GM13976 (cell line): Measurements from ENCODE around the gene KCNJ6.

Experiments used
- DNase-seq: peaks from one replicate; pipeline ENCODE4 v3.0.0; 2012; ENCODE audit warnings: low spot score
- in situ Hi-C: fragments of 300-500 bp; cut with MboI; formaldehyde crosslinking; loops from one replicate; pipeline ENCODE4 v1.12.0; 2022; ENCODE audit warnings: low sequenced_read_pairs, mixed read lengths, inconsistent platforms; ENCODE audit not compliant: unreplicated experiment
- TF ChIP-seq, protein P1 (sequence below): IDR thresholded peaks from 2 replicates; pipeline ENCODE4 v1.5.1; 2012; ENCODE audit warnings: borderline replicate concordance, mild to moderate bottlenecking; ENCODE audit not compliant: insufficient read depth; ENCODE audit errors: extremely low read depth, missing control alignments, control extremely low read depth

The KCNJ6 gene

DNA sequence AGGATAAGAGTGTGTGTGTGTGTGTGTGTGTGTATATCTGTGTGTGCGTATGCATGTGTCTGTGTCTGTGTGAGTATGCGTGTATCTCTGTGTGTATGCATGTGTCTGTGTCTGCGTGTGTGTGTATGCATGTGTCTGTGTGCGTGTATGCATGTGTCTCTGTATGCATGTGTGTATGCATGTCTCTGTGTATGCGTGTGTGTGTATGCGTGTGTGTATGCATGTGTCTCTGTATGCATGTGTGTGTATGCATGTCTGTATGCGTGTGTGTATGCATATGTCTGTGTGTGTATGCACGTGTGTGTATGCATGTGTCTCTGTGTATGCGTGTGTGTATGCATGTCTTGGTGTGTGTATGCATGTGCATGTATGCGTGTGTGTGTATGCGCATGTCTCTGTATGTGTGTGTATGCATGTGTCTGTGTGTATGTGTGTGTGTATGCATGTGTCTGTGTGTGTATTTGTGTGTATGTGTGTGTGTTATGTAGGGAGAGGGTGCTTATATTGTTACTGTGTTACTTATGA is 301.8 kb downstream of the KCNJ6 start:
- in situ Hi-C loops, result no loop called here
- no peak for DNase-seq
- TF ChIP-seq, protein P1, sequence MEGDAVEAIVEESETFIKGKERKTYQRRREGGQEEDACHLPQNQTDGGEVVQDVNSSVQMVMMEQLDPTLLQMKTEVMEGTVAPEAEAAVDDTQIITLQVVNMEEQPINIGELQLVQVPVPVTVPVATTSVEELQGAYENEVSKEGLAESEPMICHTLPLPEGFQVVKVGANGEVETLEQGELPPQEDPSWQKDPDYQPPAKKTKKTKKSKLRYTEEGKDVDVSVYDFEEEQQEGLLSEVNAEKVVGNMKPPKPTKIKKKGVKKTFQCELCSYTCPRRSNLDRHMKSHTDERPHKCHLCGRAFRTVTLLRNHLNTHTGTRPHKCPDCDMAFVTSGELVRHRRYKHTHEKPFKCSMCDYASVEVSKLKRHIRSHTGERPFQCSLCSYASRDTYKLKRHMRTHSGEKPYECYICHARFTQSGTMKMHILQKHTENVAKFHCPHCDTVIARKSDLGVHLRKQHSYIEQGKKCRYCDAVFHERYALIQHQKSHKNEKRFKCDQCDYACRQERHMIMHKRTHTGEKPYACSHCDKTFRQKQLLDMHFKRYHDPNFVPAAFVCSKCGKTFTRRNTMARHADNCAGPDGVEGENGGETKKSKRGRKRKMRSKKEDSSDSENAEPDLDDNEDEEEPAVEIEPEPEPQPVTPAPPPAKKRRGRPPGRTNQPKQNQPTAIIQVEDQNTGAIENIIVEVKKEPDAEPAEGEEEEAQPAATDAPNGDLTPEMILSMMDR, result no peak

DNA sequence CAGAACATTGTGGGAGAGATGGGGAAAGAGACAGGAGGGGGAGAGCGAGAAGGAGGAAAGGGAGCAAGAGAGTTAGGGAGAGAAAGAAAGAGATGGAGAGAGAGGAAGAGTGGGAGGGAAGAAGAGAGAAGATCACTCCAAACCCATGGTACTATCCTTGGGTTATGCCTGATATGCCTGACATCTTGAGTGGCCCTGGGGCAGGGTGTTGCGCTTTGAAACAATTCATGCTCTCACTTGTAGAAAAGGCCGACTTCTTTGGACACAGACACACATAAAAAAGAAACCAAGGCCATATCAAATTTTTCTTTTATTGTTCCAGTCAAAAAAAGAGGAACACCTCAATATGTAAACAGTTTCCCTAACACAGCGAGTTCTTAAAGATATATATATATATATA is 309.2 kb downstream of the KCNJ6 start:
- TF ChIP-seq, protein P1, result no peak
- DNase-seq, result no peak
- in situ Hi-C loops, result no loop called here

DNA sequence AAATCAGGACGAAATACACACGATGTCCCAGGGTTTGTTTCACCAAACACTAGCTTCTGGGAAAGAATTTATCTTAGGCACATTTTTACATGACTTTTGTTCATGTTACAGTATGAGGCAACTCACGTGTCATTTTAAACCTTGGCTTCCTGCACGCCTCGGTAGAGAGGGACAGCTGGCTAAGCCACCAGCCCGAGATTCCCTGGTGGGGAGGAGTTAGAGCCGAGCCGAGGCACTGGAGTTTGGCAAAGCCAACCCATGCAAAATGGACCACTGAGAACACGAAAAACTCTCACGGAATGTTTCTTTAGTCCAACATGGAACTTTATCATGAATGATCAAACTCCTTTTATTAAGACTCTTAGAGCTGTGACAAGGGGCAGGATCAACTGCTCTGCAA is 309.7 kb downstream of the KCNJ6 start:
- TF ChIP-seq, protein P1, result no peak
- in situ Hi-C loops, result no loop called here
- DNase-seq, result no peak

DNA sequence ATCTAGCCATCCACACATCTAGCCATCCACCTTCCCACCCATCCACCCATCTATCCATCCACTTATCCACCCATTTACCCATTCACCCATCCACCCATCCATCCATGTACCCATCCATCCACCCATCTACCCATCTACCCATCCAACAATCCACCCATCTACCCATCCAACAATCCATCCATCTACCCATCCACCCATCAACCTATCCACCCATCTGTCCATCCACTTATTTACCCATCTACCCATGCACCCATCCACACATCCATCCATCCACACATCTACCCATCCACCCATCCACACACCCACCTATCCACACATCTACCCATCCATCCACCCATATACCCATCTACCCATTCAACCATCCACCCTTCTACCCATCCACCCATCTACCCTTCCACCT is 311.3 kb downstream of the KCNJ6 start:
- no peak for DNase-seq
- TF ChIP-seq, protein P1, result no peak
- in situ Hi-C loops, result no loop called here

DNA sequence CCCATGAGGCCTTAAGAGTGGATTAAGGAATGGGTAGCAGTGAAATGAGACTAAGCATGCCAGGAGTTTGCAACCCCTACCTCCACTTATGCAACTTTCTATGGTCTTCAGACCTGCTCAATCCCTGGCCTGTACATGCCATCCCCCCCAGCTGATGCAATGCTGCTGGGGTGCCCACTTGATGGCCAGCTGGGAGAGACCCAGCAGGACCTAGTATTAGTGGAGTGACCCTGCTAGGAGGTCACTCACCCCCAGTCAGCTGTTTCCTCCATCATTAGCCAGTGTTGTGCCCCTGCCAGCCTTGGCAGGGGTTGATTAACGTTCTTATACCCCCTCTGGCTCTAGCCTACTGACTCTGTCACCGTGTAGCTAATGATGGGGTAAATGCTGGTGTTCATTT is 313.1 kb downstream of the KCNJ6 start:
- in situ Hi-C loops, result no loop called here
- TF ChIP-seq, protein P1, result no peak
- no peak for DNase-seq

DNA sequence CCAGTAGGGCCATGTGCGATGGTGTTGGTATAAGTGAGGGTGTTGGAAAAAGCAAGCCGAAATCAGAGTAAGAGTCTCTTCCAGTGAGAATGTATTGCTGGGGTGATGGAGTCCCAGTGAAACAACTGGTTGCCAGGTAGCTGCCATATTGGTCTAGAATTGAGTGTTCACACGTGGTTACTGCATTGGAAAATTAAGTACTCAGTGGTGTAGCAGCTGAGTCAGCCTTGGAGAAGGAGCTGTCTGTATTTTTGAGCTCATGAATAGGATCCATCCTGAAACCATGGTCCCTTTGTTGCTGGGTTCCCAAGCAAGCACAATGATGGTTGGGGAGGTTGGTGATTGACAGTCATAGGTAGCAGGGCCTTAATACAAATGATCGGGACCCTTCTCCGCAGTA is 314.3 kb downstream of the KCNJ6 start:
- no peak for DNase-seq
- TF ChIP-seq, protein P1, result no peak
- in situ Hi-C loops, result no loop called here

DNA sequence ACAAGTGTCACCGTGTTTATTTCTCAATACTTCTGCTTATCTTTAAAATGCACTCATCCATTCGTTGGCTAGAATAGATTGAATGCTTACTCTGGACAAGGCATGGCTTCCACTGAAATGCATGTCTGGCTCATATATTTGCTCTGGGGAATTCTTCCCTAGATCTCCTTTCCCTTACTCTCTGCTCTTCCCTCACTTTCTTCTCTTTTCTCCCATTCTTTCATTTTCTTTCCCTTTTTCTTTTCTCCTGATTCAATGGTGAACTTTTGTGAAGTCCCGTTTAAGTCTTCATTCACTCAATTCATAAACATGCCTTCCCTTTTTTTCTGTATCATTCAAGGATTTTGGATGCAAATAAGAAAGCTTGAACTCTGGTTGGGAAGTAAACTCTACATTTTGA is 315.2 kb downstream of the KCNJ6 start:
- no peak for DNase-seq
- TF ChIP-seq, protein P1, result no peak
- in situ Hi-C loops, result no loop called here
